Measurements from ENCODE around the gene KRT78. TPM values are rescaled to one million over a fixed set of nuclear protein-coding genes. Genes with fewer than 3 reads are reported as not detected.

Gene KRT78
- total RNA-seq, 1 donor from 2014 or later, result not detected

- no peak for TF ChIP-seq CTCF (IDR thresholded peaks at IDR 0.05)
- CTCF ChIA-PET, result no interaction called here
- ATAC-seq (ENCODE audit: low read depth) (no peak), DNase-seq (no peak)
- Mint-ChIP-seq H3K9me3 (no peaks in the 10 kb centered on the region), H3K36me3 (ENCODE audit: low read depth) (no peaks in the 10 kb centered on the region), H3K27me3 (peaks cover 24% of the 10 kb centered on the region), H3K4me3 (no peak overlapping the region), H3K4me1 (no peaks in the 10 kb centered on the region), H3K27ac (no peak overlapping the region)
- POLR2A ChIA-PET, result no interaction called here
- intact Hi-C loops (cut with micrococcal nuclease), result no loop called here
Measured at GRCh38 chr12:52817003-52817698, 31.6 kb downstream of the KRT78 start.

GRCh38 chr12:52815676-52816588 lies 32.9 kb downstream of the KRT78 start:
- POLR2A ChIA-PET, result no interaction called here
- ATAC-seq (ENCODE audit: low read depth) (no peak), DNase-seq (no peak)
- TF ChIP-seq CTCF (IDR thresholded peaks at IDR 0.05), result no peak
- Mint-ChIP-seq H3K27me3 (peaks cover 22% of the 10 kb centered on the region), H3K4me3 (no peak overlapping the region), H3K9me3 (no peaks in the 10 kb centered on the region), H3K36me3 (ENCODE audit: low read depth) (no peaks in the 10 kb centered on the region), H3K27ac (no peak overlapping the region), H3K4me1 (no peaks in the 10 kb centered on the region)
- CTCF ChIA-PET, result no interaction called here
- intact Hi-C loops (cut with micrococcal nuclease), result no loop called here

- CTCF ChIA-PET, result no interaction called here
- no peak overlapping the region for H3K4me3 Mint-ChIP-seq
- TF ChIP-seq CTCF (IDR thresholded peaks at IDR 0.05), result no peak
- no peak for DNase-seq
- H3K9me3 Mint-ChIP-seq, result no peaks in the 10 kb centered on the region
- intact Hi-C loops (cut with micrococcal nuclease), result no loop called here
- POLR2A ChIA-PET, result no interaction called here
- ATAC-seq (ENCODE audit: low read depth), result no peak
- H3K36me3 Mint-ChIP-seq (ENCODE audit: low read depth), result no peaks in the 10 kb centered on the region
- no peaks in the 10 kb centered on the region for H3K4me1 Mint-ChIP-seq
- H3K27me3 Mint-ChIP-seq, result peaks cover 21% of the 10 kb centered on the region
- no peak overlapping the region for H3K27ac Mint-ChIP-seq
Measured at GRCh38 chr12:52815161-52815560, 33.6 kb downstream of the KRT78 start.

GRCh38 chr12:52814710-52815155 lies 34.1 kb downstream of the KRT78 start:
- intact Hi-C loops (cut with micrococcal nuclease), result no loop called here
- ChIA-PET POLR2A (no interaction called here), CTCF (no interaction called here)
- Mint-ChIP-seq H3K36me3 (ENCODE audit: low read depth) (no peaks in the 10 kb centered on the region), H3K4me3 (no peak overlapping the region), H3K4me1 (no peaks in the 10 kb centered on the region), H3K27me3 (peaks cover 20% of the 10 kb centered on the region), H3K9me3 (no peaks in the 10 kb centered on the region), H3K27ac (no peak overlapping the region)
- ATAC-seq (ENCODE audit: low read depth), result no peak
- no peak for DNase-seq
- TF ChIP-seq CTCF (IDR thresholded peaks at IDR 0.05), result no peak

Measured in activated B cell treated with CpG ODN at 0.5 μM for 24 hours (primary cell).